ENCODE results near the gene NR2C2. TPM values are rescaled to one million over a fixed set of nuclear protein-coding genes. Genes with fewer than 3 reads are reported as not detected.
"Not testable (repeated sequence)": the region's sequence is repeated elsewhere in the genome, so short reads cannot be mapped to it uniquely, and the experiment has no call there.

NR2C2 gene
- total and polyA plus RNA-seq, 9 donors = 11.4 to 56.7 (median 42.4) TPM

GRCh38 chr3:14991151-14991742 lies 43.9 kb downstream of the NR2C2 start:
- peaks cover 12% of the 10 kb centered on the region for H3K4me1 ChIP-seq (ENCODE audit: insufficient read depth)
- 44 to 69% (median 50%) methylated on average over 1 of the region's 1 CpG for WGBS, 3 donors
- intact Hi-C loops (cut with DNase I) = no loop called here
- no peaks in the 10 kb centered on the region for H3K27me3 ChIP-seq
- no peaks in the 10 kb centered on the region for H3K9me3 ChIP-seq
- TF ChIP-seq POLR2A (IDR thresholded peaks at IDR 0.05) = no peak
- TF ChIP-seq EP300 (IDR thresholded peaks at IDR 0.05) = no peak
- TF ChIP-seq CTCF (IDR thresholded peaks at IDR 0.05) = no peak
- no peak for DNase-seq
- H3K27ac ChIP-seq = no peak overlapping the region
- H3K36me3 ChIP-seq = no peaks in the 10 kb centered on the region
- H3K4me3 ChIP-seq = no peak overlapping the region

GRCh38 chr3:14991818-14992612 lies 44.6 kb downstream of the NR2C2 start:
- Histone ChIP-seq H3K27ac (no peak overlapping the region), H3K27me3 (no peaks in the 10 kb centered on the region), H3K36me3 (no peaks in the 10 kb centered on the region), H3K4me1 (ENCODE audit: insufficient read depth) (peaks cover 12% of the 10 kb centered on the region), H3K4me3 (no peak overlapping the region), H3K9me3 (no peaks in the 10 kb centered on the region)
- intact Hi-C loops (cut with DNase I) = no loop called here
- 91 to 93% (median 92%) methylated on average over 7 of the region's 7 CpGs for WGBS, 3 donors
- no peak for DNase-seq
- no peak for TF ChIP-seq EP300 (IDR thresholded peaks at IDR 0.05)
- no peak for TF ChIP-seq POLR2A (IDR thresholded peaks at IDR 0.05)
- no peak for TF ChIP-seq CTCF (IDR thresholded peaks at IDR 0.05)

- H3K36me3 ChIP-seq = no peaks in the 10 kb centered on the region
- H3K27me3 ChIP-seq = no peaks in the 10 kb centered on the region
- intact Hi-C loops (cut with DNase I) = no loop called here
- H3K4me3 ChIP-seq = no peak overlapping the region
- no peak overlapping the region for H3K27ac ChIP-seq
- no peaks in the 10 kb centered on the region for H3K9me3 ChIP-seq
- peaks cover 1% of the 10 kb centered on the region for H3K4me1 ChIP-seq (ENCODE audit: insufficient read depth)
- 99 to 100% (median 100%) methylated on average over 1 of the region's 1 CpG for WGBS, 3 donors
- TF ChIP-seq POLR2A (IDR thresholded peaks at IDR 0.05) (no peak), CTCF (IDR thresholded peaks at IDR 0.05) (no peak), EP300 (IDR thresholded peaks at IDR 0.05) (no peak)
- DNase-seq = no peak
Observed at GRCh38 chr3:14997941-14998340, 50.6 kb downstream of the NR2C2 start.

- DNase-seq; intact Hi-C loops (cut with DNase I); H3K9me3 ChIP-seq; H3K4me3 ChIP-seq; H3K36me3 ChIP-seq; H3K4me1 ChIP-seq (ENCODE audit: insufficient read depth); H3K27ac ChIP-seq; H3K27me3 ChIP-seq: not testable (repeated sequence)
- WGBS, 3 donors = 95 to 98% (median 96%) methylated on average over 6 of the region's 6 CpGs
Observed at GRCh38 chr3:14999182-14999581, 51.8 kb downstream of the NR2C2 start.

GRCh38 chr3:15007681-15008141 lies 60.3 kb downstream of the NR2C2 start:
- H3K9me3 ChIP-seq = no peaks in the 10 kb centered on the region
- intact Hi-C loops (cut with DNase I) = no loop called here
- no peaks in the 10 kb centered on the region for H3K4me1 ChIP-seq (ENCODE audit: insufficient read depth)
- no peak for DNase-seq
- H3K27me3 ChIP-seq = no peaks in the 10 kb centered on the region
- H3K4me3 ChIP-seq = no peak overlapping the region
- TF ChIP-seq CTCF (IDR thresholded peaks at IDR 0.05) = no peak
- no peak for TF ChIP-seq POLR2A (IDR thresholded peaks at IDR 0.05)
- no peak for TF ChIP-seq EP300 (IDR thresholded peaks at IDR 0.05)
- no peaks in the 10 kb centered on the region for H3K36me3 ChIP-seq
- no peak overlapping the region for H3K27ac ChIP-seq
- WGBS, 3 donors = 66 to 68% (median 68%) methylated on average over 4 of the region's 4 CpGs

All from ovary (tissue), 9 donors.